Measurements from ENCODE around the gene PPP1R13B.

Gene PPP1R13B

DNA sequence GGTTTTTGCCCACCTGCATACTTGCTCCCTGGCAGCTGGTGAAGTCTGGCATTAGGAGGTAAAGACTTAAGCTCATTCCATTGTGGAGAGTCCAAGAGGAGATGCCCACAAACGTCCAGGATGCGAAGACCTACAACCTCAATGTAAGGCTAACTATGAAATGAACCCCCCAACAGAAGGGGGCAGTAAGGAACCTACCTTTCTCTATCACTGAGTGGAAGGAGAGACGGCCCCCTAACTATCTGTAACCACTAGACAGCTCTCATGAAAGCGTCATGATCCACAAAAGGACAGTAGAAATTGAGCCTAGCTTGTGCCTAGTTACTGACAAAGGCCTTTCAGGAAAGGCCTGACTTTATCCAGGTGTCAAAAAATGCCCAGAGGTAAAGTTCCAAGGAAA, 76.5 kb downstream of the PPP1R13B start:
- DNase-seq: no peak

DNA sequence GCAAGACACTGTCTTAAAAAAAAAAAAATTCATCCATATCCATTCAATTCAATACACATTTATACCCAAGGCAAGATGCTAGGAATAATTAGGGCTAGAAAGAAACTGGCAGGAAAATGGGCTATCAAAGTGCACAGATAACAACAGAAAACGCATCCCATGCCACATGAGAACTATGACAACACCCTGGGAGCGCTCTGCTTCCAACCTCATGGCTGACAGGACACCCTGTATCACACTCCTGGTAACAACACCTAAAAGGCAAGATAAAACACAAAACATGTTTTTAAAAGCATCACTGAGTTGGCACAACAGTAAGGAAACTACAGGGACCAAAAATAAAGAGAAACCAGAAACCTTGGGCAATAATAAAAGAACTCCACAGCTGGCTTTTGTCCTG, 76.9 kb downstream of the PPP1R13B start:
- DNase-seq: no peak

DNA sequence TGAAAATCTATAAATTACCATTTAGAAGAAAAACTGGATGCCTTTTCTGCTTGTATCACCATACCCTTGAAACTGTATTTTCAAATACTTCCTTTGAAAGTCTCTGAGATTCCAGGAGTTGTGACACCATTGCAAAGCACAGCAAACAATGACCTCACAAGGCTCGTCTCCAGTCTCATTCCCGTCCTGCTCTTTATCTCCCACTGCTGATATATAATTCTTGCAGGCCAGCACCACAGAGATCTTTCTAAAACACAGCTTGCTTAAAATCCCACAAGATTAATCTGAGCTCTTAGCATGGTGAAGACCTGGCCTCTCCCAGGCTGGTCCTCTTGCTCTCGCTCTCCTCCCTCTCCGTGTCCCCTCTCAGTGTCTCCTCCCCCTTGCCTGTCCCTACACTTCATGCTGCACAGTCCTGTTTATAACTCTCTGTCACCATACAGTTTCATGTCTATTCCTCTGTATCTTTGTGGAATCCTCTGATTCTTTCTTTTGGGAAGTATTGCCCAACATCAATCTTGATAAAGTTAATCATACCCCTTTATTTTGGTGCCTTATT, 80.0 kb downstream of the PPP1R13B start:
- DNase-seq: no peak

DNA sequence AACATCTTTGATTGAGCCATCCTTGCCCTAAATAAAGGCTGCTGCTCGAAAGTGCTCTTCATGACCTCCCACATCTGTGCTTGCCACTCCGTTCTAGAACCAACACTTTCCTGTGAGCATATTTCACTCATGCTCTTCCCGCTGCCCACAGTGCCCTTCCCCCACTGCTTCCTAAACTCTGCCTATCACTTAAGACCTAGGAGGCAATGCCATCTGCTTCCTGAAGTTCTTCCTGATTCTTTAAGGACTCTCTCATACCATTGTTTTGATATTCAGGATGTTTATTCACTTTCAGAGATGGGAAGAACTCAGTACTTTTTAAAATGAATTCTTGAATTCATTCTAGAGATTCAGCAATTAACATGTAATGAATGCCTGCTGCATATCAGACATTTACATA, 81.8 kb downstream of the PPP1R13B start:
- no peak for DNase-seq

GRCh38 chr14:103763730-103764488, 83.5 kb downstream of the PPP1R13B start:
- no peak for DNase-seq

DNA sequence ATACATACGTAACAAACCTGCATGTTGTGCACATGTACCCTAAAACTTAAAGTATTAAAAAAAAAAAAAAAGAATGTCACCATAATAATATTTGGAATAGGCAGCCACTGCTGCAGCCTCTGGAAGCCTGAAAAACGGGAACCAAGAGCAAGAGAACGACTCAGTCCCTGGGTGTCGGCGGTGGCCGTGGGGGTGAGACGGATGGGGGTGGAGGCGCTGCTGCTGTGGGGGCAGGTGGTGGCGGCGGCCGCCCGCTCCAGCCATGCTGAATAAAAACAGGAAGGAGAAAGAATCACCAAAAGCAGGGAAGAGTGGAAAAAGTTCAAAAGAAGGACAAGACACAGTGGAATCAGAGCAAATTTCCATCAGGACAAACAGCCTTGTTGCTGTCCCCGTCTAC, 84.8 kb downstream of the PPP1R13B start:
- no peak for DNase-seq

- DNase-seq: no peak
These were observed 85.3 kb downstream of the PPP1R13B start for GRCh38 chr14:103762036-103762435.

- no peak for DNase-seq
These were observed 89.2 kb downstream of the PPP1R13B start for GRCh38 chr14:103758059-103758776.

GRCh38 chr14:103755060-103755459, 92.3 kb downstream of the PPP1R13B start:
- no peak for DNase-seq

GRCh38 chr14:103753774-103754173, 93.6 kb downstream of the PPP1R13B start:
- no peak for DNase-seq

GRCh38 chr14:103749860-103750259, 97.5 kb downstream of the PPP1R13B start:
- no peak for DNase-seq

GRCh38 chr14:103749452-103749851, 97.9 kb downstream of the PPP1R13B start:
- DNase-seq: no peak

DNA sequence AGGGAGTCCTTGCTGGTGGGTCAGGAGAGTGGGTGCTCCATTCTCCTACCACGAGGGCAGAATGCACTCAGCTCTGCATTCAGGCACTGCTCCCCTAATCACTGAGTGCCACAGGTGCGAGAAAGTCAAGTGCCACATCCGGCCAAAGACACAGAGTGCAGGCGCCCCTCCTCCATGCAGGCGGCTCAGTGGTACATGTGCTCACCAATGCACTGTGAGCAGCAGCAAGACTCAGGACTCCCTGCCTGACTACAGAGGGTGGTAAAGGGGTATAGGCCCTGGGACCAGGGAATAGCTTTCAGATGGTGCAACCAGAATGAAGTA, 98.9 kb downstream of the PPP1R13B start:
- DNase-seq: no peak

DNA sequence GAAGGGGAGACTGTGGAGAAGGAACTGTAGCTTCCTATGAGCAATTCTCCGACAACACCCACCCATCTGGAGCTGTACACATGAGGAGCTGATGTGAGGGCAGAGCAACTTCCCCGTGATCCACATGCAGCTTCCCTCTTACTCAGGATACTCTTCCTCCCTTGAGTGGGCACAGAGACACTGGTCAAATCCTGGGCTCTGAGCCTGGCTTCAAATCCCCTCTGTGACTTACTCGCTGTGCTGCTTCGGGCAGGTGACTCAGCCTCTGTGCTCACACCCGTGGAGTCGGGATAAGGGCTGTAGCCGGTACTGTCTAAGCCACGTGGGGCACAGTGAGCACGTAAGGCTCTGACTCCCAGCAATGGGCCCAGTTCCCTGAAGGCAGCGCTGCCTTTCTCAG, 100.7 kb downstream of the PPP1R13B start:
- DNase-seq: no peak

DNA sequence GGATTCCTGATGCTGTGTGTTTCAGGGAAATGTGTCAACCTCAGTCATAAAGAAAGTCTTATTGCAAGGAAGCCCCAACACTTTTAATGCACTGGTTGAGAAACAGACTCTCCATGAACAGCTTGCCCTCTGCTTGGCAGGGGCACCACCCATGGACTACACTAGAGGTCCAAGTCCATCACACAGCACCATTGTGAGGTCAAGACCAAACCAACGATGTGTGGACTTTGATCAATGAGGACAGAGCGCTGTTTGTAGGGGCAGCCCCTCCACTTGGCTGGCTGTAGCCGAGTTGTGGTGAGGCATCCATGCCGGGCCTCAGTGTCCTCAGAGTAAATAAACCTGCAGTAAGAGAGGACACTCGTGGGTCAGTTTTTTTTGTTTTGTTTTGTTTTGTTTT, 102.0 kb downstream of the PPP1R13B start:
- no peak for DNase-seq

- no peak for DNase-seq
These were observed 102.6 kb downstream of the PPP1R13B start for GRCh38 chr14:103744621-103745395.

- no peak for DNase-seq
These were observed 103.7 kb downstream of the PPP1R13B start for GRCh38 chr14:103743691-103744090.

DNA sequence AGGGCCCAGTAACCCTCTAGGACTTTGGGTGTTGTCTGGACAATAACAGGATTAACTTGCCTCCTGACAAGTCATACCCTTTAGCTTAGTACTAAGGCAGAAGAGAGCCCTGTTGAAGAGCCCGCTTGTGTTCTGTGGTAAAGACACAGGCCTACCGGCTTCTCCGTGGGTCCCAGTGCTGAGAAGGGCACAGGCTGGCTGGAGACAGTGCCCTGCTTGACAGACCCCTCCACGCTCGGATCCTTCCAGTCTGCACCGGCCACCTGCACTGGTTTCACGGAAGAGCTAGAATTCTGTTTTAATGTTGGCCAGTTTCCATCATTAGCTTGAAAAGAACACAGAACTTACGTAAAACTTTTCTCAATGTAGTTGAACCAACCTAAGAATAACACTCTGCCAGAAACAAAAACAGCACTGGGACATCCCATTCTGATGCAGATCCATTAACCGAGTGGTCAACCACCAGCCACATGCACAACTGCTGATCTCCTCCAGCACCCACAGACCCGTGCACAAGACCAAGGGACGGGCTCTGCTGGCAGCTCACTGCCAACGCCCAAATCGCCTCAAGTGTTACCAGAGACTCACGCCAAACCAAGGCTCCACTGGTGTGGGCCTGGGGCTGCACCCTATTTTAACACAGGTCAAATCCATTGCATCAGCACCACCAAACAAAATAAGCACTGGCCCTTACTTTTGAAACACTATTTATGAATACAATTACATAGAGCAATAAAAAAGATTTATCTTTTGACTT, 104.7 kb downstream of the PPP1R13B start:
- DNase-seq: no peak

DNA sequence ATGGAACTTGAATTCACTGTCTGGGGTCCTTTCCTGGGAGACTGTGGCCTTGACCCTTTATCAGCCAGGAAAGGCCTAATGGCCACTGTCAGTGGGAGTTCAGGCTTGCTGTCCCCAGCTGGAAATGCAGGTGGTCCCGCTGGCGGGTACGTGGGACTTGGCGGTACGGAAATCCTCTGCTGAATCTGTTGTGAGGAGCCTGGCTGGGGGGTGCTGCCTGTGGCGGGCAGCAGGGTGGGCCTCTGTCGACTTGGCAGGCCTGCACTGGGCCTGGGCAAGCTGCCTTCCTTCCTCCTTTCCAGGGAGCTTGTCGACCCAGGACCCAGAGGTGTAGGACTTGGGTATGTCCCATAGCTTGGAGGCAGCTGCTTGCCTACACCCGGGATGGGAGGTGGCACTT, 105.5 kb downstream of the PPP1R13B start:
- no peak for DNase-seq

- DNase-seq: no peak
These were observed 106.2 kb downstream of the PPP1R13B start for GRCh38 chr14:103740991-103741689.

DNA sequence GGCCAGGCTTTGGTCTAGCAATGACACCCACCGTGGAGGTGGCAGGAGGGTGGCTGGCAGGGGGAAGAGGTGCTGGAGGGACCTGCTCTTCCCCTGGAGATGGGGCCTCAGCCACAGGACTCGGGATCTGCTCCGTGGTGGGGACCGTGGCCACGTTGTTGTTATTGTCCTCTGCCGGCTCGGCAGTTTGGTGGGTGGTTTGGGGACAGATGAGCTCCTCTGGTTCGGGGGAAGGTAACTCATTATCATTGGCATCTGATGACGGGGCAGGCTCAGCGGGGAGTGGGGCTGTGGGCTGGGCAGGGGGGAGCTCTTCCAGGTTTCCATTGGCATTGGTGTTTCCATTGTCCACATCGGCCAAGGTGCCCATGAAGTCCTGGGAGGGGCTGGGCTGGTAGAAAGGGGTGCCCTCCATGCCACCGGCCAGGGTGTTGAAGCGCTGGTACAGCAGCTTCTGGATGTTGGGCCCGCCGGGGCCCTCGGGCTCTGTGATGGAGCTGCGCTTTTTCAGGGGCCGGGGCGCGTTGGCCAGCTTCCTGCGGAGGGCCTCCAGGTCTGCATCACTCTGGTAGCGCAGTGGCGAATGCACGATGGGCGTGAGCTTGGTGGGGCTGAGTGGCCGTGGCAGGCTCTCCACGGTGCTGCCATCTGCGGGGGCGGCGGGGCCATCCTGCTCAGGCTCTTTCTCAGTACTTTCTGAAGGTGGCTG, 107.4 kb downstream of the PPP1R13B start:
- no peak for DNase-seq

DNA sequence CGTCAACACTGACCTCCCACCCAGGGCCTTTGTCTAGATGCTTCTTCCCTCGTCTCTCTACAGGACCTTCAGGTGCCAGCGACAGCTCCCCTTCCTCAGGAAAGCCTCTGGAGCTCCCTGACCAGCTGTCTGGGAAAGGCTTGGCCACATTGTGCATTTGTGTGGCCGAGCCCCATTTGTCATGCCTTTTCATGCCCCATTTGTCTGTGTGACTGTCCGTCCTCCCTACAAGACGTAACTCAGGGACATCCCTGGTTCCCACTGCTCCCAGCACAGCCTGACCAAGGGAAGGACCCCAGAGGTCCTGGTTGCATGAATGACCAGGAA, 107.9 kb downstream of the PPP1R13B start:
- no peak for DNase-seq
